ENCODE measurements around the gene GIPC2. TPM values are rescaled to one million over a fixed set of nuclear protein-coding genes. Genes with fewer than 3 reads are reported as not detected.

Gene GIPC2
- 0.05 TPM in 1 of 5 replicates, not detected in the others for total RNA-seq (2022; extraction: Qiagen RNA extraction; ENCODE audit: low read depth)

DNA sequence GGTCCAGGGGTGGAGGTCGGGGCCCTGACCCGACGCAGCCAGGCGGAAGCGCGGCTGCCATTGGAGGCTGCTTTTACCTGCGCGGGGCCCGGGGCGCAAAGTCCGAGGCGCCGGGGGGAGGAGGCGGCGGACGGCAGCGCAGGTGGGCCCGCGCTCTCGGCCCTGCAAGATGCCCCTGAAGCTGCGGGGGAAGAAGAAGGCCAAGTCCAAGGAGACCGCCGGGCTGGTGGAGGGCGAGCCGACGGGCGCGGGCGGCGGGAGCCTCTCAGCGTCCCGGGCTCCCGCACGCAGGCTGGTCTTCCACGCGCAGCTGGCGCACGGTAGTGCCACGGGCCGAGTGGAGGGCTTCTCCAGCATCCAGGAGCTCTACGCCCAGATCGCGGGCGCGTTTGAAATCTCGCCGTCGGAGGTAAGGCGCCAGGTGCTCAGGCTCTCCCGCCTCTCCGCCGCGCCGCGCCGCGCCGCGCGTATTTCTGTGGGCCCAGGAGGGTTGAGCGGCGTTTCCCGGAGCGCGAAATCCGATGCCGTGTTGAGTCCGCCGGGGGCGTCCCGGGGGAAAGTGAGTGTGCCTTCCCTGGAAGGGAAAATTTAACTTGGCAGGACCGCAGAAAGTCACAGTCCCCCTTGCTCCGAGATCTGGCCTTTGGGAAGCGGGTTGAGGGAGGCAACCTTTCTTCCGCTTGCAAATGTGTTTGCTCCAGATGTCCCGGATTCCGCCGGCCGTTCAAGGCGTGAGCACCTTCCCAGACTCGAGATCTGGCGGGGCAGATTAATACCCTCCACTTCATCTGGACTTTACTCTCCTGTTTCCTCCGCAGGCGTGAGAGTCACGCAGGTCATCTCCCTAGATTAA lies at the start of gene GIPC2:
GIPC2 (plus strand) TSS at position 41 of the 853 bp plus-strand sequence; CDS start at position 170, 129 bp downstream.

DNA sequence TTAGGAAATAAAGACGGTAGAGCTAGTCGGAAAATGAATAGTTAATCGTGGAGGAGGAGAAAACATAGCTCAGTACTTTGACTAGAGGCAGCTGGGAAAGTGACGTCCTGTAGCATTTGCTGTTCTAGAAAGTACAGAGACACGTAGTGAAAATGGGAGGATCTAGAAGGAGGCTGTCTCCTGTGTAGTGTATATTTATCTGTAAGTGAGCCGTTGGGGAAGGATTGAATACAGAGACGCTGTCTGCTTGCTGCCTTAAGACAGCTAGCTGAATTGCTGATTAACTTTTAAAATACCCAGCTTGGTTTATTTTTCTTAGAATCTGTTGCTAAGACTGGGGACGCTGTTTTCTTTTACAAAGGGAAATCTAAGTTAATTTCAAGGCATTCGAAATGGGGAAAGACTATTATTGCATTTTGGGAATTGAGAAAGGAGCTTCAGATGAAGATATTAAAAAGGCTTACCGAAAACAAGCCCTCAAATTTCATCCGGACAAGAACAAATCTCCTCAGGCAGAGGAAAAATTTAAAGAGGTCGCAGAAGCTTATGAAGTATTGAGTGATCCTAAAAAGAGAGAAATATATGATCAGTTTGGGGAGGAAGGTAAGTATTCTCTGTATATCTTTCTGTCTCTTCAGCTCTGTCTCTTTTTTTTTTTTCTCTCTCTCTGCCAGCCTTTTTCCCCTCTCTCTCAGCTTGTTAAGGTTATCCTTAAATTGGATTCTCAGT lies 40.9 kb upstream of the GIPC2 start, which contains the start of gene DNAJB4:
DNAJB4 (plus strand) TSS at position 221 of the 729 bp plus-strand sequence; CDS start at position 393, 172 bp downstream.

Other genes starting within 250 kb of the GIPC2 start
- gene NEXN, start 157.3 kb upstream of the GIPC2 start, total RNA-seq (2022; extraction: Qiagen RNA extraction; ENCODE audit: low read depth) = 6.3 to 9.0 TPM (median 6.5 TPM) in 5 replicates
- 91.6 to 121 TPM (median 111 TPM) in 5 replicates for gene FUBP1, start 66.9 kb upstream of the GIPC2 start, total RNA-seq (2022; extraction: Qiagen RNA extraction; ENCODE audit: low read depth)
- gene DNAJB4, start 41.0 kb upstream of the GIPC2 start, total RNA-seq (2022; extraction: Qiagen RNA extraction; ENCODE audit: low read depth) = 36.3 to 44.8 TPM (median 41.4 TPM) in 5 replicates

Data from A549 treated with GW870086 at 1 μM for 4 hours (cell line).